ENCODE measurements around the gene RNF220.

Gene RNF220

GRCh38 chr1:44405031-44405797 lies at the start of gene RNF220:
TSS of gene RNF220 (plus strand) at chr1:44405255.
- H3K27me3 ChIP-seq (ENCODE audit: control insufficient read depth, insufficient read depth, low read length), result peaks cover 75% of the 10 kb centered on the region
- H3K4me1 ChIP-seq (ENCODE audit: control insufficient read depth, insufficient read depth, low read length), result peaks cover 35% of the 10 kb centered on the region

DNA sequence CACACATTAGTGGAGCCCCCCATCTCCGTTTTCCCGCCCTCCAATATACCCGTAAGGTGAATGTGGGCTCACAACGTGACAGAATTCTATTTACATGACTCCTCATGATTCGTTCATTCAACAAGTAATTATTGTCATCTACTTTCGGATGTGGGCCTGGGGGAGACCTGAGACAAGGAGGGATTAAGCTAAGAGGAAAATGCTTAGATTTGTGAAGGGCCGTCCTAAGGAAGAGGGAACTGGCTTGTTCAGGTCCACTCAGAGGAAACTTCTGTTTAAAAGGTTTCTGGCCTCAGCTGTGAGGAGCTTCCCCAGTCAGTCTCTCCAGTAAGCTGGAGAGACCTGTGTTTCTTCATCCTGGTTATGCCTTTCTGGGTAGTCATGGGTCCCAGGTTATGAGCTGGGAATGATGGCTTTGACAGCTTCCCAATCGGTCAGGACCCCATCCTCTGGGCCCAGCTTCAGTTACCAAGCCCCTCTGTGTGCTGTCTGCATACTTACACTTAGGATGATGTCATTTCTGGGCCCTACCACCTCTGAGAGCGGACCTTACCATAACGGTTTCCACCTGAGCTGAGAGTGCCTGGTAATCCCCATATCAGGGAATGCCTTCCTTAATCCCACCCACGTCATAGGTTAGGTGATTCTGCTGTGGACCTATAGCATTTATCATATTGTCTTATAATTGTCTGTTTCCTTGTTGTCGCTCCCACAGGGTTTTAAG lies 49.3 kb upstream of the RNF220 start:
- Histone ChIP-seq H3K4me1 (ENCODE audit: control insufficient read depth, insufficient read depth, low read length) (peaks cover 23% of the 10 kb centered on the region), H3K27me3 (ENCODE audit: control insufficient read depth, insufficient read depth, low read length) (no peaks in the 10 kb centered on the region), H3K36me3 (ENCODE audit: control insufficient read depth, insufficient read depth, low read length) (no peaks in the 10 kb centered on the region), H3K9me3 (ENCODE audit: control insufficient read depth, low read length) (no peaks in the 10 kb centered on the region), H3K9ac (ENCODE audit: low read length) (no peak overlapping the region), H3K4me3 (ENCODE audit: low read length) (peak overlapping the region; percentile 45)

More at GRCh38 chr1:44405031-44405797, at the start of gene RNF220:
- Histone ChIP-seq H3K9ac (ENCODE audit: low read length) (peak within 1 kb of the TSS; percentile 30), H3K36me3 (ENCODE audit: control insufficient read depth, insufficient read depth, low read length) (no peaks in the 10 kb centered on the region), H3K9me3 (ENCODE audit: control insufficient read depth, low read length) (no peaks in the 10 kb centered on the region), H3K4me3 (ENCODE audit: low read length) (peak within 1 kb of the TSS; percentile 38)

DNA sequence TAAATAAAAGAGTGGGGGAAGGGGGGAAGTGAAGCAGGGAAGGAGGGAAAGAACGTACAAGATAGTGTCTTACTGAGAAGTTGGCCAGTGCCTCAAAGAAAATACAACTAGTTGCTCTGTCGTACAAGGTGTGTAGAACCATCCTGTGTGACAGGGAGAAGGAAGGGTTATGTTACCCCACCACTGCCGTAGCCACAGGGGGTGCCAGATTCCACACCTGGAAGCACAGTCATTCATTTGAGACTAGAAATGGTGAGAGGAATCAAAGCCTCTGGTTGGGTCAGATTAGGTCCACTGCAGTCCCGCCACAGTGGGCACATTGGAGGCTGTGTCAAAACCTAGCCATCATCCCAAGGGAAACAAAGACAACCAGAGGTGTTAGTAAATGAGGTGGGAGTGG lies 47.3 kb upstream of the RNF220 start:
- no peaks in the 10 kb centered on the region for H3K9me3 ChIP-seq (ENCODE audit: control insufficient read depth, low read length)
- H3K4me3 ChIP-seq (ENCODE audit: low read length), result no peak overlapping the region
- no peak overlapping the region for H3K9ac ChIP-seq (ENCODE audit: low read length)
- no peaks in the 10 kb centered on the region for H3K27me3 ChIP-seq (ENCODE audit: control insufficient read depth, insufficient read depth, low read length)
- peaks cover 23% of the 10 kb centered on the region for H3K4me1 ChIP-seq (ENCODE audit: control insufficient read depth, insufficient read depth, low read length)
- H3K36me3 ChIP-seq (ENCODE audit: control insufficient read depth, insufficient read depth, low read length), result no peaks in the 10 kb centered on the region

GRCh38 chr1:44359234-44359935 lies 45.7 kb upstream of the RNF220 start:
- Histone ChIP-seq H3K36me3 (ENCODE audit: control insufficient read depth, insufficient read depth, low read length) (no peaks in the 10 kb centered on the region), H3K4me3 (ENCODE audit: low read length) (no peak overlapping the region), H3K27me3 (ENCODE audit: control insufficient read depth, insufficient read depth, low read length) (peaks cover 3% of the 10 kb centered on the region), H3K4me1 (ENCODE audit: control insufficient read depth, insufficient read depth, low read length) (peaks cover 9% of the 10 kb centered on the region), H3K9me3 (ENCODE audit: control insufficient read depth, low read length) (no peaks in the 10 kb centered on the region), H3K9ac (ENCODE audit: low read length) (no peak overlapping the region)

DNA sequence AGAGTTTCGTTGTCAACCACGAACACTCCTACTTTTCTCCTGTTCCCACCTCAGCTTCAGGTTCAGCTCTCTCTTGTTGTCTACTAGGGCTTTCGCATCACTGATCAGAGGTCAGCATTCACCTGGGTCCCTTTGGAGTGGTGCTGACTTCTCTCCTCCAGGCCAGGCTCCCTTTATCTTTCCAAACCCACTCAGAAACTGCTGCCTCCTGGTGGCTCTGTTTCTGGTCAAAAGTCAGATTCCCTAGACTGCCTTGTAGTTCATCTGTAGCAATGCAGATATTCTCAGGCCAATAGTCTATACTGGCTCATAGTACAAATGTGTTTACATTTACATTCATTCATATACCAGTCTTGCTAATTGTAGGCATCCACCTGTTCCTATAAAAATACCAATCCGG lies 43.6 kb upstream of the RNF220 start:
- H3K9ac ChIP-seq (ENCODE audit: low read length), result no peak overlapping the region
- no peak overlapping the region for H3K4me3 ChIP-seq (ENCODE audit: low read length)
- no peaks in the 10 kb centered on the region for H3K9me3 ChIP-seq (ENCODE audit: control insufficient read depth, low read length)
- peaks cover 3% of the 10 kb centered on the region for H3K27me3 ChIP-seq (ENCODE audit: control insufficient read depth, insufficient read depth, low read length)
- no peaks in the 10 kb centered on the region for H3K36me3 ChIP-seq (ENCODE audit: control insufficient read depth, insufficient read depth, low read length)
- H3K4me1 ChIP-seq (ENCODE audit: control insufficient read depth, insufficient read depth, low read length), result no peaks in the 10 kb centered on the region

DNA sequence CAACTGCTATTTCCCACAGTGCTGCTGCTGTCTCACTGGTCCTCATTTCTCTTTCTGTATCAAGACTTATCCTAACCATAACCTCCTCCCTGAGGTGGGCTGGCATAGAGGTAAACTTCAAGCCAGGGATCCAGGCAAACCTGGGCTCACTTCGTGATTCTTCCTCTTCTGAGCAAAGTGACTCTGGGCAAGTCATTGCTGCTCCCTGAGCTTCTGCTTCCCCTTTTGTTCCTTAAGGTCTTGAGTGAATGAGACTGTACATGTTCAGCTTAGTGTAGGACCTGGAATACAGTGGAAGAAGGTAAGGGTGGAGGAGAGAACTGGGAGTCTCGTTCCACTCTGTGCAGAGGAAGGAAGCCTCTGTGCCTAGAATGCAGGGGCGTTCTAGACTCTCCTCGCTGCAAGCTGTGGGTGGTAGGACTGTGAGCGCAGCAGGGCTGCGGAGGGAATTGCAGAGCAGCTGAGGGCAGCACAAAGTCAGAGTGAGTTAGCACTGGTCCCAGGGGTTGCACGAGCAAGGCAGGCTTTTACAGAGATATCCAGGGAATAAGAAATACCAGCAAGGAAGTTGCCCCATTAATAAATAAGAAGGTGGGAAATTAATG lies 38.6 kb upstream of the RNF220 start:
- H3K27me3 ChIP-seq (ENCODE audit: control insufficient read depth, insufficient read depth, low read length), result peaks cover 3% of the 10 kb centered on the region

GRCh38 chr1:44367944-44368343 lies 37.1 kb upstream of the RNF220 start:
- Histone ChIP-seq H3K4me1 (ENCODE audit: control insufficient read depth, insufficient read depth, low read length) (no peaks in the 10 kb centered on the region), H3K27me3 (ENCODE audit: control insufficient read depth, insufficient read depth, low read length) (peaks cover under 1% of the 10 kb centered on the region), H3K9me3 (ENCODE audit: control insufficient read depth, low read length) (no peaks in the 10 kb centered on the region), H3K4me3 (ENCODE audit: low read length) (no peak overlapping the region), H3K9ac (ENCODE audit: low read length) (no peak overlapping the region), H3K36me3 (ENCODE audit: control insufficient read depth, insufficient read depth, low read length) (no peaks in the 10 kb centered on the region)

More for the DNA sequence above, 38.6 kb upstream of the RNF220 start:
- H3K4me1 ChIP-seq (ENCODE audit: control insufficient read depth, insufficient read depth, low read length), result no peaks in the 10 kb centered on the region
- no peaks in the 10 kb centered on the region for H3K9me3 ChIP-seq (ENCODE audit: control insufficient read depth, low read length)
- no peak overlapping the region for H3K4me3 ChIP-seq (ENCODE audit: low read length)
- H3K9ac ChIP-seq (ENCODE audit: low read length), result no peak overlapping the region
- no peaks in the 10 kb centered on the region for H3K36me3 ChIP-seq (ENCODE audit: control insufficient read depth, insufficient read depth, low read length)

DNA sequence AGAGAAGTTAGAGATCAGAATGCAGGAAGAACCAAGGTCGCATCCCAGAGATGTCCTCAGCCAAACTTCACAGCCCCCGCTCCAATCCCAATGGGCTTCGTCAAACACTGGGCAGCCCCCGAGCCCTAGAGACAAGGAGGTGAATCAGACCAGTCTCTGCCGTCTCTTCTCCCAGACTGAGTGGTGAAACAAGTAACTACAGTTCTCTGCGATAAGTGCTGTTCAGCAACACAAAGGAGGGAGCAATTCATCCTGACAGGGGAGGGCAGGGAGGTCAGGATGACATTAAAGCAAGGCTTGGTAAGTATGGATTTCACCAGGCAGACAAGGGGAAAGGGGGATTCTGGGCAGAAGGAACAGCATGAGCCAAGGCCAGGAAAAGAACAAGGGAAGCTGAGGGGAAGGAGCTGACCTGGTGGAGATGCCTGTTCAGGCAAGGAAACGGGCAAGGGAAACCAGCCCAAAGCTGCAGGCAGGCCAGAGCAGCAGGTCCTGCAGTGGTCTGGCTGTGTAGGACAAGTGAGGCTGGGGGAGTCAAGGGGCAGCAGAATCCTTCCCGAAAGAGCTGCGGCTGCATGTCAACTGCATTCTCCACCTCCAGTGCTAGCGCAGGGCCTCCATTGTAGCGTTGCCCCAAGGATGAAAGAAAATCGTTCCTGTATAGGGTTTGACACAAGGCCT lies 36.4 kb upstream of the RNF220 start:
- Histone ChIP-seq H3K36me3 (ENCODE audit: control insufficient read depth, insufficient read depth, low read length) (no peaks in the 10 kb centered on the region), H3K4me1 (ENCODE audit: control insufficient read depth, insufficient read depth, low read length) (no peaks in the 10 kb centered on the region), H3K9ac (ENCODE audit: low read length) (no peak overlapping the region), H3K9me3 (ENCODE audit: control insufficient read depth, low read length) (no peaks in the 10 kb centered on the region), H3K27me3 (ENCODE audit: control insufficient read depth, insufficient read depth, low read length) (no peaks in the 10 kb centered on the region), H3K4me3 (ENCODE audit: low read length) (no peak overlapping the region)

- H3K9me3 ChIP-seq (ENCODE audit: control insufficient read depth, low read length), result no peaks in the 10 kb centered on the region
- H3K4me1 ChIP-seq (ENCODE audit: control insufficient read depth, insufficient read depth, low read length), result no peaks in the 10 kb centered on the region
- H3K4me3 ChIP-seq (ENCODE audit: low read length), result no peak overlapping the region
- H3K36me3 ChIP-seq (ENCODE audit: control insufficient read depth, insufficient read depth, low read length), result no peaks in the 10 kb centered on the region
- H3K9ac ChIP-seq (ENCODE audit: low read length), result no peak overlapping the region
- no peaks in the 10 kb centered on the region for H3K27me3 ChIP-seq (ENCODE audit: control insufficient read depth, insufficient read depth, low read length)
Measured at GRCh38 chr1:44371206-44371605, 33.8 kb upstream of the RNF220 start.

- Histone ChIP-seq H3K4me3 (ENCODE audit: low read length) (no peak overlapping the region), H3K27me3 (ENCODE audit: control insufficient read depth, insufficient read depth, low read length) (peaks cover 2% of the 10 kb centered on the region), H3K36me3 (ENCODE audit: control insufficient read depth, insufficient read depth, low read length) (no peaks in the 10 kb centered on the region), H3K4me1 (ENCODE audit: control insufficient read depth, insufficient read depth, low read length) (no peaks in the 10 kb centered on the region), H3K9me3 (ENCODE audit: control insufficient read depth, low read length) (no peaks in the 10 kb centered on the region), H3K9ac (ENCODE audit: low read length) (no peak overlapping the region)
Measured at GRCh38 chr1:44375547-44375946, 29.5 kb upstream of the RNF220 start.

- Histone ChIP-seq H3K36me3 (ENCODE audit: control insufficient read depth, insufficient read depth, low read length) (no peaks in the 10 kb centered on the region), H3K27me3 (ENCODE audit: control insufficient read depth, insufficient read depth, low read length) (peaks cover 10% of the 10 kb centered on the region), H3K4me1 (ENCODE audit: control insufficient read depth, insufficient read depth, low read length) (no peaks in the 10 kb centered on the region), H3K4me3 (ENCODE audit: low read length) (no peak overlapping the region), H3K9me3 (ENCODE audit: control insufficient read depth, low read length) (no peaks in the 10 kb centered on the region), H3K9ac (ENCODE audit: low read length) (no peak overlapping the region)
Measured at GRCh38 chr1:44377925-44378784, 26.9 kb upstream of the RNF220 start.
